ENCODE data around the gene IFIT3.

- TF ChIP-seq EZH2 (IDR thresholded peaks at IDR 0.05; ENCODE audit: borderline replicate concordance, low read depth, low read length): no peak
- no peak for TF ChIP-seq SMARCB1 (IDR thresholded peaks at IDR 0.05; ENCODE audit: insufficient read length, low read depth)
- TF ChIP-seq USF1 (CRISPR knock-in tag; IDR thresholded peaks at IDR 0.05): no peak
- no peak for TF ChIP-seq ZNF212 (CRISPR knock-in tag; IDR thresholded peaks at IDR 0.05)
Measured at GRCh38 chr10:89303161-89303560, 24.6 kb upstream of the IFIT3 start.

All from K562 (cell line).